GM21381 (cell line): ENCODE measurements around the gene PLEKHG2.

ENCODE experiments used
- ATAC-seq: cut with Tn5 transposase; IDR thresholded peaks from one replicate; pipeline ENCODE4 v1.9.1; 2021; ENCODE audit warnings: mild to moderate bottlenecking, moderate library complexity; ENCODE audit not compliant: unreplicated experiment

The PLEKHG2 gene

GRCh38 chr19:39406656-39407409 is 5.6 kb upstream of the PLEKHG2 start, which contains the start of gene ZFP36:
ZFP36 (plus strand) TSS chr19:39406847; CDS start chr19:39406905, 58 bp downstream.
- ATAC-seq = no peak

- no peak for ATAC-seq
These were observed 5.1 kb upstream of the PLEKHG2 start for GRCh38 chr19:39407410-39407659.

GRCh38 chr19:39407660-39408391 is 4.6 kb upstream of the PLEKHG2 start:
- ATAC-seq = no peak

GRCh38 chr19:39408392-39409207 is 3.9 kb upstream of the PLEKHG2 start:
- no peak for ATAC-seq

- no peak for ATAC-seq
These were observed 3.1 kb upstream of the PLEKHG2 start for GRCh38 chr19:39409208-39410016.

- ATAC-seq = no peak
These were observed 2.2 kb upstream of the PLEKHG2 start for GRCh38 chr19:39410017-39410830.

- ATAC-seq = no peak
These were observed 1.7 kb upstream of the PLEKHG2 start for GRCh38 chr19:39410831-39411080.

- no peak for ATAC-seq
These were observed 1.2 kb upstream of the PLEKHG2 start for GRCh38 chr19:39411081-39411831.

GRCh38 chr19:39411832-39412099 is 703 bp upstream of the PLEKHG2 start:
- ATAC-seq = peak; percentile 18

GRCh38 chr19:39412867-39413271 is 400 bp downstream of the PLEKHG2 start:
- ATAC-seq = no peak

GRCh38 chr19:39413272-39413910 is 922 bp downstream of the PLEKHG2 start:
- ATAC-seq = no peak

GRCh38 chr19:39413911-39414608 is 1.6 kb downstream of the PLEKHG2 start:
- ATAC-seq = no peak

GRCh38 chr19:39415111-39416046 is 2.9 kb downstream of the PLEKHG2 start:
- no peak for ATAC-seq

GRCh38 chr19:39416152-39417120 is 4.0 kb downstream of the PLEKHG2 start:
- ATAC-seq = no peak

- no peak for ATAC-seq
These were observed 5.2 kb downstream of the PLEKHG2 start for GRCh38 chr19:39417463-39418181.

GRCh38 chr19:39419003-39419402 is 6.5 kb downstream of the PLEKHG2 start:
- no peak for ATAC-seq
